ENCODE data around the gene TRIM62.

The TRIM62 gene

GRCh38 chr1:33180226-33180910 lies 1.5 kb downstream of the TRIM62 start:
- DNase-seq: peak; percentile 87

GRCh38 chr1:33178836-33179439 lies 2.9 kb downstream of the TRIM62 start:
- DNase-seq: no peak

GRCh38 chr1:33177996-33178540 lies 3.8 kb downstream of the TRIM62 start:
- DNase-seq: no peak

- no peak for DNase-seq
Observed at GRCh38 chr1:33176887-33177286, 5.0 kb downstream of the TRIM62 start.

DNA sequence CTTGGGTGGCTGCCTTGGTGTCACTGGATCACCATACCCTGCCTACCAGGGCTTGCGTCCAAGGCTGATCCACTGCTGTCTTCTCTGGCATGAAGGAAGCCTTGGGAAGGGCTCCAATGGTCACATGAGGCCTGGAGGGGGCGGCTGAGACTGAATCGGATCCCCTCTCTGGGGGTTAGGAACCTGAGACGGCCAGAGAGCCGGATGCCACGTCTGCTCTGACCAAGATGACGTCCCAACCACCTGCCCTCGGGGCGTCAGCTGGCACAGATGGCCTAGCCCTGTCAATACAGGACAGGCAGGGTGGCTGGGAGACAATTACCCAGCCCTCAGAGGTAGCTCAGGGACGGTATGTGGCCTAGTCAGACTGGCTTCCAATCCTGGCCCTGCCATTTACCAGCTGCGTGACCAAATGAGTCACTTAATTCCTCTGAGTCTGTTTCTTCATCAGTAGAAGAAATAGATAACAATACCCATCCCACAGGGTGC lies 5.4 kb downstream of the TRIM62 start:
- DNase-seq: no peak

DNA sequence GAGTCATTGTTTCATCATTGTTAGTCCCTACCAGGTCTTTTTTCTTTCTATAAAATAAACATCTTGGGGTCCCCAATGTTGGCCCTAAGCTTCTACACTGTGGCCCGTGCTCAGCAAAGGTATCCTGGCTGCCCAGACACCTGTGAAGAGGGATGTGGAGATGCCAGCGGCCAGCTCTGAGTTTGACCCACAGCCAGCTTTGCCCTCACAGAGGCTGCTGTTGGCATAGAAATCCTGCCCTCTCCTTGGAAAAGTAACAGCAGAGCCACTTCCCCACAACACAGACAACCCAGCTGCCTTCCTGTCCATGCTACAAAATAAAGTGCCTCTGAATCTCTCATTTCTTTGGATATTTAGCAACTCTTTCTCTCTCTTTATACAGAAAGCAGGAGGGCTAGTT lies 6.0 kb downstream of the TRIM62 start:
- DNase-seq: no peak

GRCh38 chr1:33173091-33173490 lies 8.8 kb downstream of the TRIM62 start:
- DNase-seq: no peak

GRCh38 chr1:33171977-33172813 lies 9.6 kb downstream of the TRIM62 start:
- no peak for DNase-seq

GRCh38 chr1:33170351-33171274 lies 11.2 kb downstream of the TRIM62 start:
- no peak for DNase-seq

GRCh38 chr1:33169290-33170055 lies 12.4 kb downstream of the TRIM62 start:
- DNase-seq: peak; percentile 18

DNA sequence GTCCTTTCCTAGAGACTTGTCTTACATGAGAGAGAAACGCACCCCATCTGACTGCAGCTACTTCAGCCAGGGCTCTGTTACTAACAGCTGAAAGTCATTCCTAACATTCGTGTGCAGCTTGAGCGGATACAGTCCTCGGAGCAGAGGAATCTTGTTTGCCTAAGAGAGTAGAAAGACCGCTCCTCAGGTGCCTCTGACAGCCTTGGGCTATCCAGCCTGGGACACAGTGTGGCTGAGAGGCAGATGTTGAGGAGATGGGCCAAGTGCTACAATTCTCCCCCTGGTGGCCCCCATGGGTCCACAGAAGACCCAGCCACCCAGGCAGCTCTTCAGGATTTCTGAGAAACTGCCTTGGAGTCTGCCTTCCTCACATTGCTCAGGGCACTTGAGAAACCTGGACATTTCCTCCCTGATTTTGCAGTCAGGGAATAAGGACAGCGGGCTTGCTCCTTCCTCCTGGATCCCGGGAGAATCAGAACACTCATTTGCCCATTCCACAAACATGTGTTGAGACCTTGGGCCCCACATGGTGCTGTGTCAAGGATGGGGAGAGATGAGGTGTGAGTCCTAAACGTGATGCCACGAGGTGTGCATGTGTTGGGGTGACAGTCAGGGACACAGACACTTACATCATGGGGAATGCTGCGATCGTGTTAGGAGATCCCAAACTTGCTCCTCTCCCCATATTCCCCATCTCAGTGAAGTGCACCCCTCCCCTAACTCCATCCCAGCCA lies 13.1 kb downstream of the TRIM62 start:
- no peak for DNase-seq

DNA sequence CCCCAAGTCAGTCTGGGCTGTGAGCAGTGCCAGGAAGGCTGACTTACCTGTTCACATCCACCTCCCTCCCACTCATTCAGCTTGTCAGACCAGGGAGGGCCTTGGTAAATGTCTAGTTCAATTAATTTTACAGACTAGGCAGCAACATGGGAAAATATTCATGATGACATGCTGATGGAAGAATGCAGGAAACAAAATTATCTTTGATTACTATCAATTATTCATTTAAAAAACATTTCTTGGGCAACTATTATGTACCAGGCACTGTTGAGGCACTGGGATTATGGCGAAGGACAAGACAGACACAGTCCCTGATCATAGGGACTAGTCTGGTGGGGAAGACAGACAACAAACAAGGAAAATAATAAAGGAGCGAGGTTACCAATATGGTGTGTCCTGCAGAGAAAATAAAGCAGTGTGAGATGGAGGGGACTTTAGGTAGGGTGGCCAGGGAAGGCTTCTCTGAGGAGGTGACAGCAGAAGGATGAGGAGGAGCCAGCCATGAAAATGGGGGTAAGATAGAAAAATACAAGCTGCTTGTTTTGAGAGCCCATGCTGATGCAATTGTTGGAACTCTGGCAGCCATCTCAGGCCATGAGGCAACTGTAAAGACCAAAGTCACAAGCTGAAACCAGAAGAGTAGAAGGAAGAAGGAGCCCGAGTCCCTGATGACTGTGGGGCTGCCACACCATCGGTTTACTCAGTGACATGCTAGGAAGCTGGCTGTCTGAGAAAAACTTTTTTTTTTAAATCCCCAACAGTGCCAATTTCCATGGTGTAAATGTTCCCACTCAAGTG lies 14.0 kb downstream of the TRIM62 start:
- no peak for DNase-seq

- no peak for DNase-seq
Observed at GRCh38 chr1:33165809-33166208, 16.0 kb downstream of the TRIM62 start.

DNA sequence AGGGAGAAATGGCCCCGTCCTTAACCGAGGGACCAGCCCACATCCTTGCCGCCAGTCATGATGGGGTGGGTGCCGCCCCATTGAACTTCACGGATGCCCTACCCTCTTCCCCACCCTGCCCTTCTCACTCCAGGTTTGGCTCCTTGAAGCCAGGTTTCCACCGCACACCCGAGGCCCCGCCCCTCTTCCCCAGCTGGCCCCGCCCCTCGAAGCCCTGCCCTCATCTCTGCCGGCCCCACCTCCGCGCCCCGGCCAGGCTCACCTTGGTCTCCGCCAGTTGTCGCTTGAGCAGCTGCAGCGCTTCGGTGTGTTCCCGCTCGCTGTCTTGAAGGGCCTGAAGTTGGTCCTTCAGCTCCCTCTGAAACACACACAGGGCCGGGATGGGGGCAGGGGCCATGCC lies 16.6 kb downstream of the TRIM62 start:
- DNase-seq: no peak

GRCh38 chr1:33163621-33164519 lies 18.0 kb downstream of the TRIM62 start:
- peak; percentile 56 for DNase-seq

DNA sequence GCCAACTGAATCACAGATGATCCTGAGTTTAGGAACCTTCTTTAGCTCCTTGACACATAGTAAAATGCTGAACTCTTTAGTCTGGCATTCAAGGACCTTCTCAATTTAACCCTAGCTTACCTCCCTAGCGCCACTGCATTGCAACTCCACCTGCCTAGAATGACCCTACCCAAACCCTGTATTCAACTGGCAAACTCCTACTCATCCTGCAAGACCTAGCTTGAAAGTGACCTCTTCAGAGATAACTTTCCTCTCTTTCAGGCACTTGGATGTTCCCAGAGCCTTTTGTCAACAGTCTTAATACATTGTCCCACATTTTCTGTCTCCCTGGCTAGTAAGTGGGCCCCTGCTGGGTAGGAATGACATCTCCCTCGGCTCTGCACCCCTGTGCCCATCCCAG lies 19.7 kb downstream of the TRIM62 start:
- DNase-seq: no peak

GRCh38 chr1:33161061-33161681 lies 20.7 kb downstream of the TRIM62 start:
- DNase-seq: peak; percentile 59

DNA sequence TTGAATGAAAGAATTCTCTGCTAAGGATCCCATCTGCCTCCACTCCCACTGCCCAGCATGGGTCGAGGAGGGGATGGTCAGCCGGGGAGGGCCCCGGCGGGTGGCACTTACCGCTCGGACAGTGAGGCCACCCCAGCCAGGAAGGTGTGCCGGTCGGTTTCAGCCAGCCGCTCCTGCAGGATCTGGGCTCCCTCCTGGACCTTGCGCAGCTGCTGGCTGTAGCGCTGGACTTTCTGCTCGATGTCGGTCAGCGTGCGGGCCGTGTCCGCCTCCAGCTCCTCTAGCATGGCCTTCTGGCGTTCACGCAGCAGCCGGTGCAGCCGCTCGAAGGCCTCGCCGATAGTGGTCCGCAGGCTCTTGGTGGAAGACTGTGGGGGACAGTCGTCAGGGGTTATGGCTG lies 22.3 kb downstream of the TRIM62 start:
- DNase-seq: no peak
